Fibroblast of lung (primary cell): ENCODE results near the gene KIF26B. TPM values are rescaled to one million over a fixed set of nuclear protein-coding genes. Genes with fewer than 3 reads are reported as not detected.
"Not testable (repeated sequence)": the region's sequence is repeated elsewhere in the genome, so short reads cannot be mapped to it uniquely, and the experiment has no call there.

Experiments
- DNase-seq, 2 donors: peaks; one replicate each; pipeline versions ENCODE4 v3.0.0 to v3.0.0-alpha.2; 2010; ENCODE audit warnings: low read depth in 2 of 2
- H2AFZ ChIP-seq: 2 replicates; pipeline ENCODE4 v1.5.1; 2012; ENCODE audit warnings: low read length, control low read depth, inconsistent platforms
- H3K27ac ChIP-seq: 2 replicates; pipeline ENCODE4 v1.5.1; 2011; ENCODE audit warnings: low read length, control low read depth; ENCODE audit not compliant: insufficient read depth
- H3K27me3 ChIP-seq: 2 replicates; pipeline ENCODE4 v1.5.1; 2011; ENCODE audit warnings: mild to moderate bottlenecking, low read length; ENCODE audit not compliant: control insufficient read depth, insufficient read depth
- H3K36me3 ChIP-seq: 2 replicates; pipeline ENCODE4 v1.5.1; 2011; ENCODE audit warnings: low read length; ENCODE audit not compliant: control insufficient read depth, insufficient read depth
- H3K4me1 ChIP-seq: 2 replicates; pipeline ENCODE4 v1.5.1; 2011; ENCODE audit warnings: low read length; ENCODE audit not compliant: control insufficient read depth, insufficient read depth; ENCODE audit errors: extremely low read depth
- H3K4me2 ChIP-seq: 2 replicates; pipeline ENCODE4 v1.5.1; 2011; ENCODE audit warnings: low read length, control low read depth; ENCODE audit not compliant: insufficient read depth; ENCODE audit errors: extremely low read depth
- H3K4me3 ChIP-seq, 4 experiments: fragments of 200-600 bp in 1 of 4; sonication (generic) in 1 of 4; replicated peaks in 1 of 4; 2 replicates each; pipeline ENCODE4 v1.5.1; 2011 to 2016; ENCODE audit warnings: low read length in 4 of 4, low read depth in 3 of 4, mild to moderate bottlenecking in 3 of 4, control low read depth in 2 of 4, inconsistent platforms in 1 of 4, mixed read lengths in 1 of 4; ENCODE audit not compliant: insufficient read depth in 1 of 4; ENCODE audit errors: control extremely low read depth in 1 of 4
- H3K79me2 ChIP-seq: 2 replicates; pipeline ENCODE4 v1.5.1; 2012; ENCODE audit warnings: mild to moderate bottlenecking, low read length, inconsistent platforms; ENCODE audit not compliant: control insufficient read depth, insufficient read depth
- H3K9ac ChIP-seq: 2 replicates; pipeline ENCODE4 v1.5.1; 2011; ENCODE audit warnings: mild to moderate bottlenecking, low read length, control low read depth; ENCODE audit not compliant: insufficient read depth
- H3K9me3 ChIP-seq: 2 replicates; pipeline ENCODE4 v1.5.1; 2012; ENCODE audit warnings: low read depth, low read length; ENCODE audit not compliant: control insufficient read depth, insufficient read depth
- H4K20me1 ChIP-seq: 2 replicates; pipeline ENCODE4 v1.5.1; 2011; ENCODE audit warnings: low read length; ENCODE audit not compliant: control insufficient read depth, insufficient read depth; ENCODE audit errors: extremely low read depth
- CTCF ChIP-seq, 2 donors: IDR thresholded peaks in 1 of 2; conservative IDR thresholded peaks in 1 of 2; 1 replicate in 1 of 2; 2 replicates in 1 of 2; pipeline ENCODE4 v1.5.1; 2011 to 2012; ENCODE audit warnings: low read length in 2 of 2, control low read depth in 1 of 2, inconsistent platforms in 1 of 2, low read depth in 1 of 2, mild to moderate bottlenecking in 1 of 2
- EZH2 ChIP-seq: IDR thresholded peaks from 2 replicates; pipeline ENCODE4 v1.5.1; 2012; ENCODE audit warnings: low read length, control low read depth, mild to moderate bottlenecking; ENCODE audit errors: missing control alignments
- polyA plus RNA-seq, 2 donors: library from polyadenylated mRNA; depleted of rRNA in 1 of 2; stranded (reverse) in 1 of 2; unstranded in 1 of 2; fragments of >200 nt; gene quantifications; 2 replicates each; pipeline ENCODE4 v1.2.1, GENCODE V29; 2011 to 2012; ENCODE audit warnings: missing spikeins in 1 of 2
- total RNA-seq: library from RNA; depleted of rRNA; stranded (reverse); fragments of >200 nt; gene quantifications from 2 replicates; pipeline ENCODE4 v1.2.1, GENCODE V29; 2014

The KIF26B gene
- total and polyA plus RNA-seq, 2 donors (not counting 1 experiment from before 2014, with no cell fraction given) = 5.3 to 6.1 TPM

DNA sequence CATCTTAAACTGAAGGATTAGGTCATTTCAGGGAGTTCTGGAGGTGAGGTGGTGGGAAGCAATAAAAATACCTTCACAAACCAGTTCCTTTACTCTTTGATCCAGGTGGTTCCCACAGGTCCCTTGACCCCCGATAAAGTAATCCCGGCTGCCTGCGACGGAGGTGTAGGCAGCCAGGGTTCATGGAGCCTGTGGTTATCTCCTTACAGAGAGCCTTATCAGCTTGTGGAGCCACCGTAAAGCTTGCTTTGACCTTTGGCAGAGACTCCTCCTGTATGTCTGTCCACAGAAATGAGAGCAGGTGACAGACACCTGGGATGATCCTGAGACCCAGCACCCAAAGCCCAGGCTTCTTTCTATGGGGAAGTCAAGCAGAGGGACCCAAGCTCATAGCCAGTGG is 243.4 kb downstream of the KIF26B start:
- H3K9ac ChIP-seq = no peak overlapping the region
- no peaks in the 10 kb centered on the region for H4K20me1 ChIP-seq
- no peaks in the 10 kb centered on the region for H3K79me2 ChIP-seq
- H3K27me3 ChIP-seq = no peaks in the 10 kb centered on the region
- DNase-seq = no peak
- no peak overlapping the region for H3K4me2 ChIP-seq
- H3K4me3 ChIP-seq = no peak overlapping the region
- TF ChIP-seq CTCF (conservative IDR thresholded peaks at IDR 0.05 in 1 of 2, IDR thresholded peaks at IDR 0.05 in 1 of 2; ENCODE audit: low read depth in 1 of 2, low read length in 2 of 2) (no peak), EZH2 (no peak)
- H3K36me3 ChIP-seq = no peaks in the 10 kb centered on the region
- no peak overlapping the region for H2AFZ ChIP-seq
- H3K9me3 ChIP-seq = no peaks in the 10 kb centered on the region
- H3K4me1 ChIP-seq = no peaks in the 10 kb centered on the region
- no peak overlapping the region for H3K27ac ChIP-seq

GRCh38 chr1:245401881-245402587 is 247.2 kb downstream of the KIF26B start:
- TF ChIP-seq EZH2 = no peak
- TF ChIP-seq CTCF (conservative IDR thresholded peaks at IDR 0.05 in 1 of 2, IDR thresholded peaks at IDR 0.05 in 1 of 2; ENCODE audit: low read depth in 1 of 2, low read length in 2 of 2) = no peak
- Histone ChIP-seq H3K4me3 (no peak overlapping the region), H2AFZ (no peak overlapping the region), H3K4me1 (no peaks in the 10 kb centered on the region), H3K79me2 (no peaks in the 10 kb centered on the region), H3K27me3 (no peaks in the 10 kb centered on the region), H3K27ac (no peak overlapping the region), H3K9ac (no peak overlapping the region), H3K36me3 (no peaks in the 10 kb centered on the region), H3K9me3 (no peaks in the 10 kb centered on the region), H4K20me1 (no peaks in the 10 kb centered on the region), H3K4me2 (no peak overlapping the region)
- DNase-seq = no peak

DNA sequence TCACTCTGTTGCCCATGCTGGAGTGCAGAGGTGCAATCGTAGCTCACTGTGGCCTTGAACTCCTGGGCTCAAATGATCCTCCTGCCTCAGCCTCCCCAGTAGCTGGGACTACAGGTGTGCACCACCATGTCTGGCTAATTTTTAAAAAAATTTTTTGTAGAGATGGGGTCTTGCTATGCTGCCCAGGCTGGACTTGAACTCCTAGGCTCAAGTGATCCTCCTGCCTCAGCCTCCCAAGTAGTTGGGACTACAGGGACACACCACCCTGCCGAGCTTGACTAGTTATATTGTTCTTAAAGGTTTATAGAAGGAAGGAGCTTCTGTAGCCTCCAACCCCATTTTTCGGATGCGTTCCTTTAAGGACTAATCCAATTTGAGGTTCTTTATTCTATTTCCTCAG is 248.2 kb downstream of the KIF26B start:
- H3K27ac ChIP-seq, H3K4me1 ChIP-seq, H3K9ac ChIP-seq, H3K36me3 ChIP-seq, H3K27me3 ChIP-seq, H3K4me2 ChIP-seq, H4K20me1 ChIP-seq, H2AFZ ChIP-seq, DNase-seq, H3K9me3 ChIP-seq, H3K79me2 ChIP-seq, H3K4me3 ChIP-seq: not testable (repeated sequence)
